Body of pancreas (tissue), 4 donors: ENCODE results near the gene PPP1R13B.
"Not testable (repeated sequence)": the region's sequence is repeated elsewhere in the genome, so short reads cannot be mapped to it uniquely, and the experiment has no call there.

Source experiments
- POLR2A ChIP-seq, 3 donors: fragments of 450-650 bp; IDR thresholded peaks; one replicate each; pipeline ENCODE4 v1.6.1; 2016; ENCODE audit warnings: antibody characterized with exemption in 3 of 3, mild to moderate bottlenecking in 2 of 3
- TF ChIP-seq, protein P1 (sequence below), 7 experiments: fragments of 450-650 bp in 4 of 7; fragments of 200-600 bp in 3 of 7; sonication (generic) in 3 of 7; IDR thresholded peaks; one replicate each; pipeline ENCODE4 v1.5.1; 2016 to 2019; ENCODE audit warnings: antibody characterized with exemption in 7 of 7

GRCh38 chr14:103889002-103889312 lies 41.6 kb upstream of the PPP1R13B start:
- TF ChIP-seq, protein P1, sequence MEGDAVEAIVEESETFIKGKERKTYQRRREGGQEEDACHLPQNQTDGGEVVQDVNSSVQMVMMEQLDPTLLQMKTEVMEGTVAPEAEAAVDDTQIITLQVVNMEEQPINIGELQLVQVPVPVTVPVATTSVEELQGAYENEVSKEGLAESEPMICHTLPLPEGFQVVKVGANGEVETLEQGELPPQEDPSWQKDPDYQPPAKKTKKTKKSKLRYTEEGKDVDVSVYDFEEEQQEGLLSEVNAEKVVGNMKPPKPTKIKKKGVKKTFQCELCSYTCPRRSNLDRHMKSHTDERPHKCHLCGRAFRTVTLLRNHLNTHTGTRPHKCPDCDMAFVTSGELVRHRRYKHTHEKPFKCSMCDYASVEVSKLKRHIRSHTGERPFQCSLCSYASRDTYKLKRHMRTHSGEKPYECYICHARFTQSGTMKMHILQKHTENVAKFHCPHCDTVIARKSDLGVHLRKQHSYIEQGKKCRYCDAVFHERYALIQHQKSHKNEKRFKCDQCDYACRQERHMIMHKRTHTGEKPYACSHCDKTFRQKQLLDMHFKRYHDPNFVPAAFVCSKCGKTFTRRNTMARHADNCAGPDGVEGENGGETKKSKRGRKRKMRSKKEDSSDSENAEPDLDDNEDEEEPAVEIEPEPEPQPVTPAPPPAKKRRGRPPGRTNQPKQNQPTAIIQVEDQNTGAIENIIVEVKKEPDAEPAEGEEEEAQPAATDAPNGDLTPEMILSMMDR (IDR thresholded peaks at IDR 0.05): not testable (repeated sequence)
- TF ChIP-seq POLR2A (IDR thresholded peaks at IDR 0.05): not testable (repeated sequence)
